IMR-90 (cell line): ENCODE results near the gene MCUR1. TPM values are rescaled to one million over a fixed set of nuclear protein-coding genes. Genes with fewer than 3 reads are reported as not detected.

Source experiments
- ATAC-seq: fragments of 200-7000 bp; cut with Tn5 transposase; 2 replicates; pipeline ENCODE4 v1.9.1; 2020; ENCODE audit warnings: low read depth, mild to moderate bottlenecking, moderate library complexity
- BruUV-seq: library from RNA; stranded (reverse); fragments of 400-500 nt; replicated peaks from 2 replicates; lab custom pipeline; 2021; lab: Mats Ljungman, UMichigan
- CTCF ChIA-PET: fragments of 300-600 bp; formaldehyde crosslinking; extraction: SDS; loops from one replicate; lab custom pipeline; 2021; ENCODE audit warnings: antibody characterized with exemption; lab: Yijun Ruan, JAX
- POLR2A ChIA-PET: fragments of 300-600 bp; sonication (Branson Sonifier 250); formaldehyde crosslinking; loops from one replicate; lab custom pipeline; 2022; ENCODE audit warnings: antibody characterized with exemption; ENCODE audit not compliant: unreplicated experiment; lab: Charles Lee
- DNase-seq: peaks from one replicate; pipeline ENCODE4 v3.0.0; 2013
- H2AFZ ChIP-seq: replicated peaks from 2 replicates; pipeline ENCODE3; 2013; ENCODE audit warnings: low read length, mild to moderate bottlenecking; ENCODE audit not compliant: poor library complexity
- H2AK5ac ChIP-seq: 2 replicates; pipeline ENCODE4 v1.6.1; 2013; ENCODE audit warnings: low read depth, low read length, inconsistent platforms
- H2AK9ac ChIP-seq: replicated peaks from 2 replicates; pipeline ENCODE3; 2013; ENCODE audit warnings: mild to moderate bottlenecking, low read depth, low read length, moderate library complexity; ENCODE audit not compliant: poor library complexity
- H2BK120ac ChIP-seq: 2 replicates; pipeline ENCODE4 v1.6.1; 2013; ENCODE audit warnings: low read depth, low read length, inconsistent platforms
- H2BK15ac ChIP-seq: 3 replicates; pipeline ENCODE4 v1.6.1; 2013; ENCODE audit warnings: low read depth, low read length, inconsistent platforms
- H2BK20ac ChIP-seq: 2 replicates; pipeline ENCODE4 v1.6.1; 2013; ENCODE audit warnings: low read depth, mild to moderate bottlenecking, inconsistent platforms, low read length, moderate library complexity
- H2BK5ac ChIP-seq: 2 replicates; pipeline ENCODE4 v1.6.1; 2013; ENCODE audit warnings: mild to moderate bottlenecking, low read depth, low read length, inconsistent platforms; ENCODE audit not compliant: poor library complexity, severe bottlenecking
- H3K14ac ChIP-seq: replicated peaks from 2 replicates; pipeline ENCODE4 v1.6.1; 2013; ENCODE audit warnings: low read depth, low read length, inconsistent platforms
- H3K18ac ChIP-seq: 2 replicates; pipeline ENCODE4 v1.6.1; 2013; ENCODE audit warnings: low read depth, low read length, control low read depth
- H3K23ac ChIP-seq: 2 replicates; pipeline ENCODE4 v1.6.1; 2013; ENCODE audit warnings: low read depth, low read length, inconsistent platforms
- H3K27ac ChIP-seq: 2 replicates; pipeline ENCODE4 v1.5.1; 2013; ENCODE audit warnings: mild to moderate bottlenecking, control low read depth, low read length; ENCODE audit not compliant: insufficient read depth
- H3K27me3 ChIP-seq: 2 replicates; pipeline ENCODE4 v1.6.1; 2013; ENCODE audit warnings: low read length; ENCODE audit not compliant: control insufficient read depth, insufficient read depth
- H3K36me3 ChIP-seq: 2 replicates; pipeline ENCODE4 v1.6.1; 2013; ENCODE audit warnings: low read length, mixed read lengths; ENCODE audit not compliant: control insufficient read depth, insufficient read depth
- H3K4ac ChIP-seq: 2 replicates; pipeline ENCODE4 v1.6.1; 2013; ENCODE audit warnings: low read depth, low read length, inconsistent platforms
- H3K4me1 ChIP-seq: 2 replicates; pipeline ENCODE4 v1.6.1; 2013; ENCODE audit warnings: low read length, mixed read lengths; ENCODE audit not compliant: control insufficient read depth, insufficient read depth
- H3K4me2 ChIP-seq: 2 replicates; pipeline ENCODE4 v1.6.1; 2013; ENCODE audit warnings: low read depth, mild to moderate bottlenecking, control low read depth, low read length, moderate library complexity
- H3K4me3 ChIP-seq: 2 replicates; pipeline ENCODE4 v1.5.1; 2013; ENCODE audit warnings: low read depth, mild to moderate bottlenecking, control low read depth, low read length, moderate library complexity; ENCODE audit not compliant: insufficient read depth
- H3K56ac ChIP-seq: 2 replicates; pipeline ENCODE4 v1.6.1; 2013; ENCODE audit warnings: low read length, inconsistent platforms; ENCODE audit not compliant: insufficient read depth; ENCODE audit errors: extremely low read depth
- H3K79me1 ChIP-seq, 2 experiments: 2 replicates each; pipeline ENCODE4 v1.6.1; 2013; ENCODE audit warnings: low read length in 2 of 2, inconsistent platforms in 1 of 2, low read depth in 1 of 2
- H3K9ac ChIP-seq: 2 replicates; pipeline ENCODE4 v1.6.1; 2013; ENCODE audit warnings: low read depth, low read length, control low read depth
- H3K9me1 ChIP-seq: 2 replicates; pipeline ENCODE4 v1.6.1; 2013; ENCODE audit warnings: low read length, inconsistent platforms; ENCODE audit not compliant: insufficient read depth
- H3K9me3 ChIP-seq: 2 replicates; pipeline ENCODE4 v1.6.1; 2013; ENCODE audit warnings: low read length; ENCODE audit not compliant: control insufficient read depth, insufficient read depth
- H4K20me1 ChIP-seq: 2 replicates; pipeline ENCODE4 v1.6.1; 2013; ENCODE audit warnings: low read length, inconsistent platforms; ENCODE audit not compliant: insufficient read depth
- H4K5ac ChIP-seq: 2 replicates; pipeline ENCODE4 v1.6.1; 2013; ENCODE audit warnings: mild to moderate bottlenecking, low read depth, low read length, control low read depth
- H4K8ac ChIP-seq, 2 experiments: 2 replicates each; pipeline ENCODE4 v1.6.1; 2013; ENCODE audit warnings: low read depth in 2 of 2, low read length in 2 of 2, control low read depth in 1 of 2, inconsistent platforms in 1 of 2
- H4K91ac ChIP-seq: 2 replicates; pipeline ENCODE4 v1.6.1; 2013; ENCODE audit warnings: low read depth, low read length, inconsistent platforms; ENCODE audit not compliant: insufficient read depth
- BHLHE40 ChIP-seq: fragments of 150-350 bp; IDR thresholded peaks from 2 replicates; pipeline ENCODE4 v1.6.1; 2016; ENCODE audit warnings: mild to moderate bottlenecking, low read depth, low read length
- CEBPB ChIP-seq: IDR thresholded peaks from 2 replicates; pipeline ENCODE4 v1.6.1; 2012; ENCODE audit warnings: low read depth, low read length, improper control_type of control experiment
- CHD1 ChIP-seq: IDR thresholded peaks from 2 replicates; pipeline ENCODE4 v1.6.1; 2012; ENCODE audit warnings: low read depth, low read length, improper control_type of control experiment
- CTCF ChIP-seq: conservative IDR thresholded peaks from 2 replicates; pipeline ENCODE4 v1.5.1; 2012; ENCODE audit warnings: mild to moderate bottlenecking, low read depth, low read length, improper control_type of control experiment
- ELK1 ChIP-seq: fragments of 150-350 bp; IDR thresholded peaks from 2 replicates; pipeline ENCODE4 v1.6.1; 2016; ENCODE audit warnings: low read depth, mild to moderate bottlenecking, low read length, moderate library complexity, borderline replicate concordance
- FOS ChIP-seq: fragments of 150-350 bp; IDR thresholded peaks from 2 replicates; pipeline ENCODE4 v1.6.1; 2016; ENCODE audit warnings: low read depth, low read length
- MAFK ChIP-seq: IDR thresholded peaks from 2 replicates; pipeline ENCODE4 v1.6.1; 2012; ENCODE audit warnings: low read depth, low read length, improper control_type of control experiment
- MAZ ChIP-seq: IDR thresholded peaks from 2 replicates; pipeline ENCODE4 v1.6.1; 2012; ENCODE audit warnings: low read depth, mild to moderate bottlenecking, low read length, improper control_type of control experiment, moderate library complexity, borderline replicate concordance
- MXI1 ChIP-seq: IDR thresholded peaks from 2 replicates; pipeline ENCODE4 v1.6.1; 2012; ENCODE audit warnings: low read depth, mild to moderate bottlenecking, low read length, moderate library complexity, borderline replicate concordance
- NFE2L2 ChIP-seq: fragments of 150-350 bp; IDR thresholded peaks from 2 replicates; pipeline ENCODE4 v1.6.1; 2016; ENCODE audit warnings: low read depth, mild to moderate bottlenecking, low read length
- POLR2A ChIP-seq: IDR thresholded peaks from 2 replicates; pipeline ENCODE4 v1.6.1; 2012; ENCODE audit warnings: mild to moderate bottlenecking, low read depth, low read length
- RAD21 ChIP-seq: IDR thresholded peaks from 2 replicates; pipeline ENCODE4 v1.6.1; 2012; ENCODE audit warnings: low read length, improper control_type of control experiment
- RCOR1 ChIP-seq: IDR thresholded peaks from 2 replicates; pipeline ENCODE4 v1.6.1; 2012; ENCODE audit warnings: mild to moderate bottlenecking, low read length, improper control_type of control experiment; ENCODE audit not compliant: insufficient replicate concordance
- RFX5 ChIP-seq: IDR thresholded peaks from 2 replicates; pipeline ENCODE4 v1.8.0; 2012; ENCODE audit warnings: low read depth, mild to moderate bottlenecking, low read length, moderate library complexity
- SMC3 ChIP-seq: fragments of 150-350 bp; IDR thresholded peaks from 2 replicates; pipeline ENCODE4 v1.6.1; 2016; ENCODE audit warnings: low read depth, mild to moderate bottlenecking, antibody characterized with exemption, low read length, moderate library complexity
- USF2 ChIP-seq: fragments of 150-350 bp; IDR thresholded peaks from 2 replicates; pipeline ENCODE4 v1.6.1; 2017; ENCODE audit warnings: mild to moderate bottlenecking, antibody characterized with exemption, low read length, low read depth
- WGBS, 2 experiments: methylation state at CpG; one replicate each; pipeline versions ENCODE4 v1.1.5 to v1.1.7; 2013; ENCODE audit warnings: missing lambda C conversion rate in 2 of 2; ENCODE audit not compliant: insufficient read length in 1 of 2; ENCODE audit errors: extremely low coverage in 2 of 2; 5-methylcytosine and 5-hydroxymethylcytosine counted together
- dilution Hi-C: fragments of 300-500 bp; cut with HindIII; formaldehyde crosslinking; loops from one replicate; pipeline ENCODE4 v1.14.3; 2018; ENCODE audit warnings: low sequenced_read_pairs; ENCODE audit not compliant: unreplicated experiment
- in situ Hi-C: fragments of 300-500 bp; cut with MboI; formaldehyde crosslinking; loops from 3 replicates; pipeline ENCODE4 v1.14.3; 2019; ENCODE audit warnings: low sequenced_read_pairs, inconsistent platforms, mixed read lengths
- intact Hi-C: fragments of 100-400 bp; cut with micrococcal nuclease; formaldehyde crosslinking; loops from 2 replicates; pipeline ENCODE4 v1.10.0; 2022
- polyA plus RNA-seq, 3 experiments: library from polyadenylated mRNA; depleted of rRNA; stranded (reverse); fragments of >200 nt; gene quantifications; 2 replicates each; pipeline ENCODE4 v1.2.3, GENCODE V29; 2012; ENCODE audit warnings: low replicate concordance in 1 of 3
- total RNA-seq: library from RNA; depleted of rRNA; stranded (reverse); fragments of >200 nt; gene quantifications from 2 replicates; pipeline ENCODE4 v1.2.3, GENCODE V29; 2012

MCUR1 gene
- total and polyA plus RNA-seq, 2 of the 4 experiments (the other 2 are of a cell fraction): 4.1 to 6.5 TPM

GRCh38 chr6:13796781-13797180 lies 17.6 kb downstream of the MCUR1 start:
- Histone ChIP-seq H4K5ac (no peak overlapping the region), H4K91ac (no peak overlapping the region), H4K8ac (no peak overlapping the region), H3K9ac (no peak overlapping the region), H2BK15ac (no peak overlapping the region), H3K23ac (no peak overlapping the region), H4K20me1 (no peaks in the 10 kb centered on the region), H3K9me3 (no peaks in the 10 kb centered on the region), H2AFZ (no peak overlapping the region), H3K4me1 (no peaks in the 10 kb centered on the region), H3K4me2 (no peak overlapping the region), H2BK120ac (no peak overlapping the region), H2BK5ac (no peak overlapping the region), H3K56ac (no peak overlapping the region), H3K14ac (no peak overlapping the region), H3K4ac (no peak overlapping the region), H3K18ac (no peak overlapping the region), H2AK9ac (no peak overlapping the region), H3K4me3 (no peak overlapping the region), H2AK5ac (no peak overlapping the region), H3K27me3 (no peaks in the 10 kb centered on the region), H3K9me1 (no peaks in the 10 kb centered on the region), H3K79me1 (no peaks in the 10 kb centered on the region; a peak in 1 of 4 replicates), H2BK20ac (no peak overlapping the region), H3K36me3 (peaks cover 9% of the 10 kb centered on the region), H3K27ac (no peak overlapping the region)
- no TSS peak for BruUV-seq
- intact Hi-C loops (loop anchor here (5.0 to 10.0 kb wide), 2 partner anchors 84 to 172 kb away; partner anchors contain the start of gene RANBP9), in situ Hi-C loops (loop anchor here (10.0 kb wide), 1 partner anchor 268 kb away; no protein-coding TSS in a partner anchor), dilution Hi-C loops (no loop called here)
- WGBS, 2 experiments: no CpG with 5 or more reads among the region's 1 CpG
- ATAC-seq: no peak
- ChIA-PET CTCF (interaction anchor here (0.6 kb wide), 1 partner anchor 1473 kb away, joined by 3 read pairs; no protein-coding TSS in a partner anchor), POLR2A (no interaction called here)
- DNase-seq: no peak
- TF ChIP-seq BHLHE40 (no peak), USF2 (no peak), SMC3 (no peak), RCOR1 (no peak), RAD21 (no peak), POLR2A (no peak), MAFK (no peak), CHD1 (no peak), ELK1 (no peak), RFX5 (no peak), MXI1 (no peak), CTCF (no peak), NFE2L2 (no peak), CEBPB (no peak), MAZ (no peak), FOS (no peak)
